K562 (cell line): ENCODE data around the gene ENG. TPM values are rescaled to one million over a fixed set of nuclear protein-coding genes. Genes with fewer than 3 reads are reported as not detected.

Source experiments
- ATAC-seq: fragments of 200-7000 bp; cut with Tn5 transposase; 3 replicates; pipeline ENCODE4 v1.9.1; 2020; ENCODE audit warnings: moderate library complexity
- BruUV-seq: library from RNA; stranded (reverse); fragments of 400-500 nt; replicated peaks from 2 replicates; lab custom pipeline; 2021; lab: Mats Ljungman, UMichigan
- CTCF ChIA-PET: fragments of 300-600 bp; formaldehyde crosslinking; extraction: SDS; loops from one replicate; lab custom pipeline; 2021; ENCODE audit warnings: low intra/inter-chr PET ratio; lab: Yijun Ruan, JAX
- POLR2A ChIA-PET: fragments of 300-600, 350-650 bp; sonication (Branson Sonifier 250); formaldehyde crosslinking; extraction: SDS; loops from one replicate; lab custom pipeline; 2021; ENCODE audit warnings: antibody characterized with exemption, inconsistent platforms; lab: Yijun Ruan, JAX
- DNase-seq, 4 experiments: peaks; one replicate each; pipeline versions ENCODE4 v3.0.0 to v3.0.0-alpha.2; 2011 to 2018; ENCODE audit warnings: low spot score in 3 of 4, mixed read lengths in 3 of 4; ENCODE audit errors: extremely low read depth in 1 of 4
- FAIRE-seq: peaks from 2 replicates; lab custom pipeline; 2011; peaks lifted over from hg19 to GRCh38; lab: Jason Lieb, UNC
- H2AFZ ChIP-seq: 2 replicates; pipeline ENCODE4 v1.6.0; 2011; ENCODE audit warnings: low read depth, low read length, control low read depth, inconsistent platforms
- H3K27ac ChIP-seq: fragments of 200-600 bp; 3 replicates; pipeline ENCODE4 v1.8.0; 2011; ENCODE audit warnings: low read depth, mild to moderate bottlenecking, control low read depth, inconsistent platforms, low read length, moderate library complexity, mixed read lengths; ENCODE audit errors: extremely low read depth
- H3K27me3 ChIP-seq, 2 experiments: fragments of 300-600 bp in 1 of 2; 2 replicates in 1 of 2; 3 replicates in 1 of 2; pipeline versions ENCODE4 v1.6.0 to v1.8.0; 2011; ENCODE audit warnings: inconsistent platforms in 2 of 2, low read length in 2 of 2, mild to moderate bottlenecking in 1 of 2, mixed read lengths in 1 of 2, moderate library complexity in 1 of 2; ENCODE audit not compliant: control insufficient read depth in 2 of 2, insufficient read depth in 2 of 2
- H3K36me3 ChIP-seq: fragments of 300-600 bp; 3 replicates; pipeline ENCODE4 v1.8.0; 2011; ENCODE audit warnings: mild to moderate bottlenecking, low read length, inconsistent platforms; ENCODE audit not compliant: control insufficient read depth, insufficient read depth
- H3K4me1 ChIP-seq, 2 experiments: fragments of 200-600 bp in 1 of 2; replicated peaks in 1 of 2; 2 replicates in 1 of 2; 3 replicates in 1 of 2; pipeline versions ENCODE4 v1.5.1 to v1.8.0; 2011; ENCODE audit warnings: inconsistent platforms in 2 of 2, low read length in 2 of 2, mild to moderate bottlenecking in 1 of 2, mixed read lengths in 1 of 2, moderate library complexity in 1 of 2; ENCODE audit not compliant: control insufficient read depth in 2 of 2, insufficient read depth in 2 of 2
- H3K4me2 ChIP-seq: 2 replicates; pipeline ENCODE4 v1.6.1; 2011; ENCODE audit warnings: low read length, control low read depth, inconsistent platforms, mixed read lengths; ENCODE audit not compliant: insufficient read depth
- H3K4me3 ChIP-seq: fragments of 200-600 bp; sonication (generic), shearing (Covaris generic); 2 replicates; pipeline ENCODE4 v1.5.1; 2016; ENCODE audit warnings: control low read depth, inconsistent platforms
- H3K79me2 ChIP-seq: fragments of 200-600 bp; 3 replicates; pipeline ENCODE4 v1.8.0; 2011; ENCODE audit warnings: low read length, inconsistent platforms; ENCODE audit not compliant: control insufficient read depth, insufficient read depth
- H3K9ac ChIP-seq, 2 experiments: 2 replicates each; pipeline versions ENCODE4 v1.6.0 to v1.6.1; 2011; ENCODE audit warnings: low read depth in 2 of 2, low read length in 2 of 2, control low read depth in 1 of 2, inconsistent platforms in 1 of 2, mild to moderate bottlenecking in 1 of 2, mixed read lengths in 1 of 2; ENCODE audit not compliant: insufficient read depth in 1 of 2
- H3K9me1 ChIP-seq: one replicate; pipeline ENCODE4 v1.6.0; 2011; ENCODE audit warnings: inconsistent platforms, mild to moderate bottlenecking, low read length, moderate library complexity; ENCODE audit not compliant: control insufficient read depth, insufficient read depth
- H3K9me3 ChIP-seq: replicated peaks from 2 replicates; pipeline ENCODE4 v1.5.1; 2011; ENCODE audit warnings: low read depth, low read length, inconsistent platforms; ENCODE audit not compliant: control insufficient read depth, insufficient read depth
- H4K20me1 ChIP-seq: replicated peaks from 2 replicates; pipeline ENCODE4 v1.6.1; 2011; ENCODE audit warnings: low read length, inconsistent platforms, mixed read lengths; ENCODE audit not compliant: control insufficient read depth, insufficient read depth
- ARID2 ChIP-seq: fragments of 450-650 bp; IDR thresholded peaks from 2 replicates; pipeline ENCODE4 v1.6.1; 2017; ENCODE audit warnings: antibody characterized with exemption, mild to moderate bottlenecking
- ASH1L ChIP-seq: fragments of 450-650 bp; IDR thresholded peaks from 2 replicates; pipeline ENCODE4 v1.6.1; 2018; ENCODE audit warnings: borderline replicate concordance, mild to moderate bottlenecking, low read depth; ENCODE audit not compliant: partially characterized antibody
- BCOR ChIP-seq: fragments of 450-650 bp; IDR thresholded peaks from 2 replicates; pipeline ENCODE4 v1.6.1; 2016
- CTBP1 ChIP-seq: fragments of 450-650 bp; IDR thresholded peaks from 2 replicates; pipeline ENCODE4 v1.6.1; 2016; ENCODE audit warnings: borderline replicate concordance
- HNRNPUL1 ChIP-seq: fragments of 200-400 bp; formaldehyde crosslinking; IDR thresholded peaks from 2 replicates; pipeline ENCODE4 v1.6.1; 2017; ENCODE audit warnings: low read length
- LCOR ChIP-seq: sonication (generic); formaldehyde crosslinking; IDR thresholded peaks from 2 replicates; pipeline ENCODE4 v1.8.0; 2022; ENCODE audit warnings: mild to moderate bottlenecking, missing genetic modification reagents
- MAFF ChIP-seq: IDR thresholded peaks from 2 replicates; pipeline ENCODE4 v1.6.1; 2012; ENCODE audit warnings: low read length, improper control_type of control experiment
- MAFG ChIP-seq: fragments of 450-650 bp; conservative IDR thresholded peaks from 2 replicates; pipeline ENCODE4 v1.6.1; 2016; ENCODE audit warnings: missing genetic modification characterization, missing compliant biosample characterization
- MAZ ChIP-seq, 2 experiments: fragments of 450-650 bp in 1 of 2; sonication (generic) in 1 of 2; formaldehyde crosslinking; IDR thresholded peaks in 1 of 2; conservative IDR thresholded peaks in 1 of 2; 2 replicates each; pipeline versions ENCODE4 v1.4.0 to v1.5.0; 2020; ENCODE audit warnings: mild to moderate bottlenecking in 1 of 2, missing genetic modification reagents in 1 of 2
- RBM25 ChIP-seq: fragments of 200-400 bp; formaldehyde crosslinking; IDR thresholded peaks from 2 replicates; pipeline ENCODE4 v1.6.1; 2018; ENCODE audit warnings: low read length, low read depth, moderate library complexity; ENCODE audit not compliant: severe bottlenecking
- TBP ChIP-seq: optimal IDR thresholded peaks from 2 replicates; pipeline ENCODE3; 2011; ENCODE audit warnings: low read depth, low read length, improper control_type of control experiment
- TEAD1 ChIP-seq, 2 experiments: fragments of 450-650 bp in 1 of 2; sonication (generic) in 1 of 2; formaldehyde crosslinking; IDR thresholded peaks; 2 replicates each; pipeline versions ENCODE4 v1.4.0 to v1.8.0; 2020 to 2022; ENCODE audit warnings: mild to moderate bottlenecking in 2 of 2, missing genetic modification reagents in 1 of 2
- ZNF507 ChIP-seq: conservative IDR thresholded peaks from 2 replicates; pipeline ENCODE4 v1.6.1; 2017; ENCODE audit warnings: missing genetic modification characterization, missing compliant biosample characterization
- WGBS: fragments of 100-300 bp; shearing (Covaris generic); methylation state at CpG from one replicate; pipeline ENCODE4 v1.1.6; 2016; ENCODE audit warnings: low coverage, mixed read lengths; ENCODE audit not compliant: insufficient coverage; ENCODE audit errors: missing lambda C conversion rate; 5-methylcytosine and 5-hydroxymethylcytosine counted together
- in situ Hi-C: fragments of 300-500 bp; cut with MboI; formaldehyde crosslinking; loops from 4 replicates; pipeline ENCODE4 v1.15.0; 2018; ENCODE audit warnings: inconsistent platforms, mixed read lengths
- intact Hi-C: fragments of 100-400 bp; cut with micrococcal nuclease; formaldehyde crosslinking; loops from 2 replicates; pipeline ENCODE4 v1.14.2; 2022
- polyA plus RNA-seq, 8 experiments: library from polyadenylated mRNA; depleted of rRNA in 4 of 8; stranded (reverse) in 5 of 8; unstranded in 3 of 8; fragments of >200 nt; fragmentation: Nextera tagmentation in 2 of 8; fragmentation: Illumina TruSeq in 1 of 8; extraction: Ambion mirVana in 2 of 8; extraction: Trizol in 1 of 8; gene quantifications; 2 replicates each; pipeline versions ENCODE4 v1.2.1 to v1.2.3, GENCODE V29; 2011 to 2014; ENCODE audit warnings: inconsistent platforms in 1 of 8, missing spikeins in 1 of 8
- total RNA-seq, 7 experiments: library from RNA; depleted of rRNA in 6 of 7; stranded (reverse); fragments of >200 nt in 6 of 7; fragmentation: Illumina TruSeq in 2 of 7; extraction: Trizol in 2 of 7; gene quantifications; 2 replicates each; pipeline versions ENCODE4 v1.2.1 to v1.2.3, GENCODE V29; 2011 to 2021; ENCODE audit warnings: low replicate concordance in 1 of 7
- TF ChIP-seq, protein P1 (sequence below), 2 experiments: fragments of 450-650 bp; IDR thresholded peaks; 2 replicates each; pipeline ENCODE4 v1.6.1; 2016; ENCODE audit warnings: mild to moderate bottlenecking in 2 of 2, borderline replicate concordance in 1 of 2, low read depth in 1 of 2, moderate library complexity in 1 of 2

Gene ENG
- total and polyA plus RNA-seq, 9 of the 15 experiments (the other 6 are each of a cell fraction or from before 2014, with no cell fraction given): 0.04 to 0.40 (median 0.14) TPM; not detected in 1

GRCh38 chr9:127771570-127772189, 82.8 kb downstream of the ENG start:
- Histone ChIP-seq H3K27ac (no peak overlapping the region), H3K27me3 (no peaks in the 10 kb centered on the region), H3K9me3 (no peaks in the 10 kb centered on the region), H3K4me3 (peak overlapping the region; percentile 55), H3K79me2 (no peaks in the 10 kb centered on the region), H3K4me1 (peaks cover 24 to 34% of the 10 kb centered on the region in 2 experiments), H4K20me1 (no peaks in the 10 kb centered on the region), H3K4me2 (peak overlapping the region; percentile 79), H2AFZ (peak overlapping the region; percentile 88), H3K9ac (peak overlapping the region; percentile 19 to 33; a peak in 2 of 4 replicates), H3K36me3 (no peaks in the 10 kb centered on the region), H3K9me1 (no peaks in the 10 kb centered on the region)
- WGBS: 1% methylated on average over 9 of the region's 19 CpGs
- CTCF ChIA-PET: no interaction called here
- no TSS peak for BruUV-seq
- POLR2A ChIA-PET: interaction anchor here (0.7 to 2.1 kb wide), 12 partner anchors 9 to 144 kb away, joined by 3 to 8 read pairs (median 4); partner anchors contain the start of gene CDK9
- DNase-seq: peak in 1 of 4 experiments; percentile 14
- intact Hi-C loops: no loop called here
- no peak for ATAC-seq
- in situ Hi-C loops: loop anchor here (25.0 kb wide), 1 partner anchor 591 kb away; the partner anchor contains the start of gene URM1
- FAIRE-seq: no peak
- TF ChIP-seq HNRNPUL1 (no peak), RBM25 (peak; percentile 88), MAZ (CRISPR knock-in tag; conservative IDR thresholded peaks at IDR 0.05 in 1 of 2, IDR thresholded peaks at IDR 0.05 in 1 of 2) (peak in 1 of 2 experiments; percentile 78; a peak in 1 of 4 replicates), MAFG (tag) (0 out of 2 replicates have a peak, but pooled peaks have one; percentile 18), ZNF507 (tag) (no peak), LCOR (CRISPR knock-in tag) (0 out of 2 replicates have a peak, but pooled peaks have one; percentile 32), BCOR (peak; percentile 56; the same call in 1 of the 2 replicates), ASH1L (no peak), CTBP1 (0 out of 2 replicates have a peak, but pooled peaks have one; percentile 0), TEAD1 (CRISPR knock-in tag; IDR thresholded peaks at IDR 0.05) (peak in 1 of 2 experiments; percentile 52; a peak in 1 of 4 replicates), ARID2 (no peak), MAFF (0 out of 2 replicates have a peak, but pooled peaks have one; percentile 12), TBP (peak; percentile 7)
- TF ChIP-seq, protein P1, sequence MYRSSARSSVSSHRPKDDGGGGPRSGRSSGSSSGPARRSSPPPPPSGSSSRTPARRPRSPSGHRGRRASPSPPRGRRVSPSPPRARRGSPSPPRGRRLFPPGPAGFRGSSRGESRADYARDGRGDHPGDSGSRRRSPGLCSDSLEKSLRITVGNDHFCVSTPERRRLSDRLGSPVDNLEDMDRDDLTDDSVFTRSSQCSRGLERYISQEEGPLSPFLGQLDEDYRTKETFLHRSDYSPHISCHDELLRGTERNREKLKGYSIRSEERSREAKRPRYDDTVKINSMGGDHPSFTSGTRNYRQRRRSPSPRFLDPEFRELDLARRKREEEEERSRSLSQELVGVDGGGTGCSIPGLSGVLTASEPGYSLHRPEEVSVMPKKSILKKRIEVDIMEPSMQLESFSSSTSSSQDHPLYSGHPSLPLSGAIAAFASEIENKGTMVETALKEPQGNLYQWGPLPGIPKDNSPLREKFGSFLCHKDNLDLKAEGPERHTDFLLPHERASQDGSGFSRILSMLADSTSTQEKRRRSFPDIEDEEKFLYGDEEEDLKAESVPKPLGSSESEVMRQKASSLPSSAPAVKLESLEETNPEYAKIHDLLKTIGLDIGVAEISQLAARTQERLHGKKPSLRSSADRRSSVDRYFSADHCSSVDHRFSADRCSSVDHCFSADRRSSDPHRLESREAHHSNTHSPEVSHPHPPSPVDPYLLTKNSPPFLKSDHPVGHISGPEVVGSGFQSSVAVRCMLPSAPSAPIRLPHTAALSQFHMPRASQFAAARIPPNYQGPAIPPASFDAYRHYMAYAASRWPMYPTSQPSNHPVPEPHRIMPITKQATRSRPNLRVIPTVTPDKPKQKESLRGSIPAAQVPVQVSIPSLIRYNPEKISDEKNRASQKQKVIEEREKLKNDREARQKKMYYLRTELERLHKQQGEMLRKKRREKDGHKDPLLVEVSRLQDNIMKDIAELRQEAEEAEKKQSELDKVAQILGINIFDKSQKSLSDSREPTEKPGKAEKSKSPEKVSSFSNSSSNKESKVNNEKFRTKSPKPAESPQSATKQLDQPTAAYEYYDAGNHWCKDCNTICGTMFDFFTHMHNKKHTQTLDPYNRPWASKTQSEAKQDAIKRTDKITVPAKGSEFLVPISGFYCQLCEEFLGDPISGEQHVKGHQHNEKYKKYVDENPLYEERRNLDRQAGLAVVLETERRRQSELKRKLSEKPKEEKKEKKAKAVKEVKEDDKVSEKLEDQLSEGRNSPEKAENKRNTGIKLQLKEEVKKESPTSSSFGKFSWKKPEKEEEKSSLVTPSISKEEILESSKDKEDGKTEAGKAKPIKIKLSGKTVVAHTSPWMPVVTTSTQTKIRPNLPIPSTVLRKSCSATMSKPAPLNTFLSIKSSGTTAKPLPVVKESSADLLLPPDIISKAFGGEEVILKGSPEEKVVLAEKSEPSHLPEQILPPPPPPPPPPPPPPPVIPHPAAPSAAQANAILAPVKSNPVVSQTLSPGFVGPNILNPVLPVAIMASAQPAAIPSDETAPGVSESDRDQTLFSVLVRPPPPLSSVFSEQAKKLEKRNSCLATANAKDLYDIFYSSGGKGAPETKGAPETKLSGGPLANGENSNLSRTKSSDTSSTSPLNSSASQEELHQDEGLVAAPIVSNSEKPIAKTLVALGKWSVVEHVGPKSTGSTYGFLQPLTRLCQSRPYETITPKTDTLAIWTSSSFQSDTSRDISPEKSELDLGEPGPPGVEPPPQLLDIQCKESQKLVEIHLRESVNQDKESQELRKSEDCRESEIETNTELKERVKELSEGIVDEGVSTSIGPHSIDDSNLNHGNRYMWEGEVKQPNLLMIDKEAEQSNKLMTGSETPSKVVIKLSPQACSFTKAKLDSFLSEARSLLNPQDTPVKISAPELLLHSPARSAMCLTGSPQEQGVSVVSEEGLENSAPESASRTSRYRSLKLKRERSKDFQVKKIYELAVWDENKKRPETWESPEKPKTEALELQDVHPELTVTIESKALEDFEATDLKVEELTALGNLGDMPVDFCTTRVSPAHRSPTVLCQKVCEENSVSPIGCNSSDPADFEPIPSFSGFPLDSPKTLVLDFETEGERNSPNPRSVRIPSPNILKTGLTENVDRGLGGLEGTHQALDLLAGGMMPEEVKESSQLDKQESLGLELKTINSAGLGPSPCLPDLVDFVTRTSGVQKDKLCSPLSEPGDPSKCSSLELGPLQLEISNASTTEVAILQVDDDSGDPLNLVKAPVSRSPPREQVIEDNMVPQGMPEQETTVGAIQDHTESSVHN (IDR thresholded peaks at IDR 0.05; ENCODE audit: borderline replicate concordance in 1 of 2, low read depth in 1 of 2): no peak
